Measurements from ENCODE around the gene SPO11.

- TF ChIP-seq CTCF (conservative IDR thresholded peaks at IDR 0.05; ENCODE audit: low read depth, low read length) = no peak
- no peak for TF ChIP-seq CEBPB (IDR thresholded peaks at IDR 0.05; ENCODE audit: low read depth, low read length)
These were observed 46.8 kb upstream of the SPO11 start for GRCh38 chr20:57282670-57283361.

Data from IMR-90 (cell line).